HS-5 (cell line): ENCODE measurements around the gene SNAPIN.
"Not testable (repeated sequence)": the region's sequence is repeated elsewhere in the genome, so short reads cannot be mapped to it uniquely, and the experiment has no call there.

Experiments used
- DNase-seq: peaks from one replicate; pipeline ENCODE4 v3.0.0-alpha.2; 2012; ENCODE audit warnings: low read depth

SNAPIN gene

GRCh38 chr1:153626904-153627714 is 31.4 kb upstream of the SNAPIN start, which contains the start of gene S100A13:
Gene S100A13 (minus strand): TSS chr1:153627505. CDS start chr1:153626472, 1,033 bp downstream.
- peak; percentile 77 for DNase-seq

- no peak for DNase-seq
Observed at GRCh38 chr1:153627715-153628626, 30.5 kb upstream of the SNAPIN start, which contains the start of gene S100A1. Gene S100A1 (plus strand): TSS chr1:153628434. CDS start chr1:153630522, 2,088 bp downstream.

GRCh38 chr1:153628638-153629342 is 29.7 kb upstream of the SNAPIN start:
- DNase-seq = no peak

- DNase-seq = no peak
Observed at GRCh38 chr1:153629343-153629665, 29.2 kb upstream of the SNAPIN start.

- DNase-seq = no peak
Observed at GRCh38 chr1:153629971-153630370, 28.5 kb upstream of the SNAPIN start.

GRCh38 chr1:153630384-153630783 is 28.1 kb upstream of the SNAPIN start:
- DNase-seq = no peak

GRCh38 chr1:153631047-153632022 is 27.2 kb upstream of the SNAPIN start:
- no peak for DNase-seq

GRCh38 chr1:153633161-153633753 is 25.2 kb upstream of the SNAPIN start:
- no peak for DNase-seq

GRCh38 chr1:153633754-153634665 is 24.5 kb upstream of the SNAPIN start, which contains the start of gene CHTOP:
Gene CHTOP (plus strand): TSS chr1:153634066. CDS start chr1:153636589, 2,523 bp downstream.
- peak; percentile 97 for DNase-seq

GRCh38 chr1:153635872-153636271 is 22.6 kb upstream of the SNAPIN start:
- DNase-seq = no peak

- DNase-seq = no peak
Observed at GRCh38 chr1:153636312-153636711, 22.2 kb upstream of the SNAPIN start.

GRCh38 chr1:153638261-153638660 is 20.2 kb upstream of the SNAPIN start:
- no peak for DNase-seq

GRCh38 chr1:153639280-153639679 is 19.2 kb upstream of the SNAPIN start:
- no peak for DNase-seq

- not testable (repeated sequence) for DNase-seq
Observed at GRCh38 chr1:153640213-153640612, 18.3 kb upstream of the SNAPIN start.

GRCh38 chr1:153640861-153641260 is 17.6 kb upstream of the SNAPIN start:
- DNase-seq = no peak

GRCh38 chr1:153642161-153642560 is 16.3 kb upstream of the SNAPIN start:
- DNase-seq = no peak

GRCh38 chr1:153643100-153643499 is 15.4 kb upstream of the SNAPIN start:
- DNase-seq = no peak

GRCh38 chr1:153643816-153644215 is 14.7 kb upstream of the SNAPIN start:
- DNase-seq = no peak

GRCh38 chr1:153646672-153647345 is 11.7 kb upstream of the SNAPIN start:
- DNase-seq = no peak
